Measurements from ENCODE around the gene BUD31.

DNA sequence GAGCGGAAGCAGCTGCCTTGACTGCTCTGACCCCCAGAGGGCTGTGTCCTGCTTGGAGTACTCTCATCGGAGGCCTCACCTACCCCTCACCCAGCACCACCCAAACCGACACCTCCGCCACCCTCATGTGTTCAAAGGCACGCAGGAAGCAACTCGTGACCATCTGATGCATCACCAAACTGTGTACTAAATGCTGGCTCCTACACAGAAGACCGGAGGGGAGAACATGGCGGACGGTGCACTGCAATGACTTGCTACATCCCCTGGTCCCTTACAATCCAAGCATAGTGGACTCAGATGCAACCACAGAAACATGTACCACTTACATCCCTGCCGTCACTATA lies 3.8 kb upstream of the BUD31 start:
- no peak for TF ChIP-seq CTCF (IDR thresholded peaks at IDR 0.05)
- TF ChIP-seq POLR2A (IDR thresholded peaks at IDR 0.05), result no peak
- TF ChIP-seq POLR2AphosphoS5 (IDR thresholded peaks at IDR 0.05), result no peak
- no peak for TF ChIP-seq EP300 (IDR thresholded peaks at IDR 0.05)
